Activated CD8-positive, alpha-beta T cell treated with anti-CD3 and anti-CD28 coated beads, Interleukin-2, amount 10 ng/mL, durations not matched to agents 7 days and 5 days (primary cell): ENCODE results near the gene PTPRE. TPM values are rescaled to one million over a fixed set of nuclear protein-coding genes. Genes with fewer than 3 reads are reported as not detected.

Experiments used
- ATAC-seq: fragments of 150-1000 bp; cut with Tn5 transposase; one replicate; pipeline ENCODE4 v1.10.0; 2021; ENCODE audit warnings: moderate library complexity
- CTCF ChIA-PET: fragments of 350-600 bp; sonication (Branson Sonifier 250); formaldehyde crosslinking; loops from one replicate; lab custom pipeline; 2021; ENCODE audit warnings: antibody characterized with exemption; lab: Charles Lee
- POLR2A ChIA-PET: fragments of 350-600 bp; sonication (Branson Sonifier 250); formaldehyde crosslinking; loops from one replicate; lab custom pipeline; 2021; ENCODE audit warnings: antibody characterized with exemption; lab: Charles Lee
- DNase-seq: peaks from one replicate; pipeline ENCODE4 v3.0.0-alpha.2; 2020
- H3K27ac Mint-ChIP-seq: one replicate; pipeline ENCODE4 v1.8.0; 2021; ENCODE audit warnings: mild to moderate bottlenecking, mixed read lengths
- H3K27me3 Mint-ChIP-seq: one replicate; pipeline ENCODE4 v1.8.0; 2021; ENCODE audit warnings: low read depth, mixed read lengths
- H3K36me3 Mint-ChIP-seq: one replicate; pipeline ENCODE4 v1.8.0; 2021; ENCODE audit warnings: low read depth, mixed read lengths
- H3K4me1 Mint-ChIP-seq: one replicate; pipeline ENCODE4 v1.8.0; 2021; ENCODE audit warnings: low read depth, mixed read lengths
- H3K4me3 Mint-ChIP-seq: one replicate; pipeline ENCODE4 v1.8.0; 2021; ENCODE audit warnings: mild to moderate bottlenecking, mixed read lengths
- H3K9me3 Mint-ChIP-seq: one replicate; pipeline ENCODE4 v1.8.0; 2022; ENCODE audit warnings: mixed read lengths; ENCODE audit not compliant: insufficient read depth
- total RNA-seq, 2 experiments: library from RNA; stranded (reverse); gene quantifications; one replicate each; pipeline ENCODE4 v1.2.3, GENCODE V29; 2021

Gene PTPRE
- total RNA-seq, 2 experiments from 2014 or later, result 21.4 to 24.5 TPM

GRCh38 chr10:127949831-127950230 lies 42.9 kb downstream of the PTPRE start:
- Mint-ChIP-seq H3K27ac (no peak overlapping the region), H3K36me3 (no peaks in the 10 kb centered on the region), H3K27me3 (no peaks in the 10 kb centered on the region), H3K4me1 (no peaks in the 10 kb centered on the region), H3K9me3 (no peaks in the 10 kb centered on the region), H3K4me3 (no peak overlapping the region)
- ATAC-seq (no peak), DNase-seq (no peak)
- POLR2A ChIA-PET, result no interaction called here
- CTCF ChIA-PET, result interaction anchor here (1.5 kb wide), 1 partner anchor 62 kb away, joined by 3 read pairs; no protein-coding TSS in a partner anchor

DNA sequence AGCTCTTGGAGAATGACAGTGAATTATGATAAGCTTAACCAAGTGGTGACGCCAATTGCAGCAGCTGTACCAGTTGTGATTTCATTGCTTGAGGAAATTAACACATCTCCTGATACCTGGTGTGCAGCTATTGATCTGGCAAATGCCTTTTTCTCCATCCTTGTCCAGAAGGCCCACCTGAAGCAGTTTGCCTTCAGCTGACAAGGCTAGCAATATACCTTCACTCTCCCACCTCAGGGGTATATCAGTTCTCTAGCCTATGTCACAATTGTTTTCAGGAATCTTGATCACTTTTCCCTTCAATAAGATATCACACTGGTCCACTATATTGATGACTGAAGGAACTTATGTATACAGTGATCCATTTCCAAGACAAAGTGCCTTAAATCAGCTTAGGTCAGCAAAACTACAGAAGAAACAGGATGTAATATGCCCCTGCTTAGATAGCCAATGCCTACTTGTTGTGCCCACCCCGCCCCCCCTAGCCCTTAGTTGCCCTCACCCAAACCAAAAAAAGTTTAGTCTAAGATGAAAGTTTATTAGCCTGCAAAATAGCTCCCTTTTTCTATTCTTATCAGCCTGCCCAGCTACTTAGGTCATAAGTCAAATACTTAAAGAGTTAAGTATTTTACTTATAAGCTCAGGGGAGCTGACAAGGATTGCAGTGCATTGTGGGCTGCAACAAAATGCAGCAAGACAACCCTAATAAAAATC lies 45.1 kb downstream of the PTPRE start:
- Mint-ChIP-seq H3K9me3 (no peaks in the 10 kb centered on the region), H3K27me3 (peaks cover 8% of the 10 kb centered on the region), H3K4me1 (no peaks in the 10 kb centered on the region), H3K27ac (no peak overlapping the region), H3K4me3 (no peak overlapping the region), H3K36me3 (no peaks in the 10 kb centered on the region)
- DNase-seq (no peak), ATAC-seq (no peak)
- POLR2A ChIA-PET, result interaction anchor here (1.1 kb wide), 1 partner anchor 11 kb away, joined by 3 read pairs; no protein-coding TSS in a partner anchor
- CTCF ChIA-PET, result no interaction called here

- Mint-ChIP-seq H3K27me3 (peaks cover 13% of the 10 kb centered on the region), H3K9me3 (no peaks in the 10 kb centered on the region), H3K4me3 (no peak overlapping the region), H3K4me1 (no peaks in the 10 kb centered on the region), H3K36me3 (no peaks in the 10 kb centered on the region), H3K27ac (no peak overlapping the region)
- DNase-seq (no peak), ATAC-seq (no peak)
- ChIA-PET CTCF (no interaction called here), POLR2A (interaction anchor here (1.1 kb wide), 1 partner anchor 12 kb away, joined by 3 read pairs; no protein-coding TSS in a partner anchor)
Measured at GRCh38 chr10:127952575-127952869, 45.6 kb downstream of the PTPRE start.

DNA sequence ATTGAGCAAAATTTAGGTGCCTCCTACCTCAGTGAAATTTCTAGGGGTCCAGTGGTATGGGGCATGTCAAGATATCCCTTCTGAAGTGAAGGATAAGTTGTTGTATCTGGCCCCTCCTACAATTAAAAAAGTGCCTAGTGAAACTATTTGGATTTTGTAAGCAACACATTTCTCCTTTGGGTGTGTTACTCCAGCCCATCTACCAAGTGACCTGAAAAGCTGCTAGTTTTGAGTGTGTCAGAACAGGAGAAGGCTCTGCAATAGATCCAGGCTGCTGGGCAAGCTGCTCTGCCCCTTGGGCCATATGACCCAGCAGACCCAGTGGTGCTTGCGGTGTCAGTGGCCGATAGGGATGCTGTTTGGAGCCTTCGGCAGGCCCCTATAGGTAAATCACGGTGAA lies 46.0 kb downstream of the PTPRE start:
- POLR2A ChIA-PET, result no interaction called here
- Mint-ChIP-seq H3K27me3 (peaks cover 14% of the 10 kb centered on the region), H3K36me3 (no peaks in the 10 kb centered on the region), H3K4me1 (no peaks in the 10 kb centered on the region), H3K27ac (no peak overlapping the region), H3K9me3 (no peaks in the 10 kb centered on the region), H3K4me3 (no peak overlapping the region)
- DNase-seq (no peak), ATAC-seq (no peak)
- CTCF ChIA-PET, result no interaction called here

DNA sequence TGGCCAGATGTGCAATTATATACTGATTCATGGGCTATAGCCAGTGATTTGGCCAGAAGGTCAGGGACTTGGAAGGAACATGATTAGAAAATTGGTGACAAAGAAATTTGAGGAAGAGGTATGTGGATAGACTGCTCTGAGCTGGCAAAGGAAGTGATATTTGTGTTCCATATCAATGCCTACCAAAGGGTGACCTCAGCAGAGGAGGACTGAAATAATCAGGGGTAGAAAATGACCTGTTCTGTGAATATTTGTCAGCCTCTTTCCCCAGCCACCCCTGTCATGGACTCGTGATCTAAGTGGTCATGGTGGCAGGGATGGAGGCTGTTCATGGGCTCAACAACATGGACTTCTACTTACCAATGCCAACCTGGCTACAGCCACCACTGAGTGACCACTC lies 47.0 kb downstream of the PTPRE start:
- H3K4me3 Mint-ChIP-seq, result no peak overlapping the region

DNA sequence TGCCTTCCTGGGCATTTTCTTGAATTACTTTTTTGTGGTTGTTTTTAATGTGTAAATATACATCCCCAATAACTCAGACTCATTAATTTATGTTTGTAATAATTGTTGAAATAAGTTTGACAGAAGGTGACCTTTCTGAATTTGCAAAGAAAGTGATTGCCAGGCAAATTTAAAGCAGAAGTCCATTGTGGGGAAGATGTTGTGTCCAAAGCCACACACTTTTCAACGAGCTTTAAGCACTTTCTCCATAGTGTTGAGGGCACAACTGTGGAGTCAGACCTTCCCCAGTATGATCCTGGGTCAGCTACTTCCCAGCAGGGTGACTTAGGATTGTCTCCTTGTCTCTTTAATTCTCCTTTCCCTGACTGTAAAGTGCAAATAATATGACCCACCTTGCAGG lies 52.5 kb downstream of the PTPRE start:
- Mint-ChIP-seq H3K36me3 (no peaks in the 10 kb centered on the region), H3K27ac (no peak overlapping the region), H3K27me3 (peaks cover 19% of the 10 kb centered on the region), H3K4me1 (no peaks in the 10 kb centered on the region), H3K9me3 (no peaks in the 10 kb centered on the region), H3K4me3 (no peak overlapping the region)
- DNase-seq (no peak), ATAC-seq (no peak)
- ChIA-PET POLR2A (no interaction called here), CTCF (no interaction called here)

More for the DNA sequence above, 47.0 kb downstream of the PTPRE start:
- H3K4me1 Mint-ChIP-seq, result no peaks in the 10 kb centered on the region
- ChIA-PET POLR2A (no interaction called here), CTCF (no interaction called here)
- H3K36me3 Mint-ChIP-seq, result no peaks in the 10 kb centered on the region
- H3K27me3 Mint-ChIP-seq, result peaks cover 17% of the 10 kb centered on the region
- H3K9me3 Mint-ChIP-seq, result no peaks in the 10 kb centered on the region
- H3K27ac Mint-ChIP-seq, result no peak overlapping the region
- ATAC-seq, result no peak
- no peak for DNase-seq

- POLR2A ChIA-PET, result no interaction called here
- no peaks in the 10 kb centered on the region for H3K9me3 Mint-ChIP-seq
- no peak for DNase-seq
- H3K27me3 Mint-ChIP-seq, result peaks cover 19% of the 10 kb centered on the region
- H3K4me1 Mint-ChIP-seq, result no peaks in the 10 kb centered on the region
- CTCF ChIA-PET, result no interaction called here
- no peaks in the 10 kb centered on the region for H3K36me3 Mint-ChIP-seq
- H3K4me3 Mint-ChIP-seq, result no peak overlapping the region
- no peak overlapping the region for H3K27ac Mint-ChIP-seq
- no peak for ATAC-seq
Measured at GRCh38 chr10:127961071-127961470, 54.2 kb downstream of the PTPRE start.

DNA sequence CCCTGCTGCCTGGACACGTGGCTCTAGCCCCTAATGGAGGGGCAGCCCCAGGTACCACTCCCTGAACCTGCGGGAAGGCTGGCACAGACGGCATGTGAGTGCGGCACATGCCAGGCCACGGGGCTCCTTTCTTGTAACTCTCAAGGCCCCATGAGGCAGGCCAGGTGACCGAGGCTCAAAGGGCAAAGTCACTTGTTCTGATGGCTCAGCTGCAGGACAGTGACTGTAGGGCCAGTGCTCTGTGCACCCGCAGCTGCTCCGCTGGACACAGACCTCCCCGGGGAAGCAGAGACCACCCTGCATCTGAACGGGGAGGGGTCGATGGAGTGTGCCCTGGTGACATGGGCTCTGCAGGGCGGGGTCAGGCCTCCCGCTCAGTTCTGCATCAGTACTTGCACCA lies 55.3 kb downstream of the PTPRE start:
- DNase-seq, result no peak

GRCh38 chr10:127963136-127963535 lies 56.2 kb downstream of the PTPRE start:
- ChIA-PET CTCF (no interaction called here), POLR2A (no interaction called here)
- Mint-ChIP-seq H3K4me1 (no peaks in the 10 kb centered on the region), H3K27ac (no peak overlapping the region), H3K9me3 (no peaks in the 10 kb centered on the region), H3K27me3 (peaks cover 3% of the 10 kb centered on the region), H3K36me3 (no peaks in the 10 kb centered on the region), H3K4me3 (no peak overlapping the region)
- DNase-seq (no peak), ATAC-seq (no peak)

More for the DNA sequence above, 55.3 kb downstream of the PTPRE start:
- ATAC-seq, result no peak
- no peaks in the 10 kb centered on the region for H3K4me1 Mint-ChIP-seq
- H3K9me3 Mint-ChIP-seq, result no peaks in the 10 kb centered on the region
- no peaks in the 10 kb centered on the region for H3K36me3 Mint-ChIP-seq
- no peak overlapping the region for H3K27ac Mint-ChIP-seq
- peaks cover 8% of the 10 kb centered on the region for H3K27me3 Mint-ChIP-seq
- POLR2A ChIA-PET, result no interaction called here
- H3K4me3 Mint-ChIP-seq, result no peak overlapping the region
- CTCF ChIA-PET, result no interaction called here

GRCh38 chr10:127964621-127965020 lies 57.7 kb downstream of the PTPRE start:
- DNase-seq, result no peak
- Mint-ChIP-seq H3K27me3 (no peaks in the 10 kb centered on the region), H3K4me1 (no peaks in the 10 kb centered on the region), H3K36me3 (no peaks in the 10 kb centered on the region), H3K9me3 (no peaks in the 10 kb centered on the region), H3K27ac (no peak overlapping the region), H3K4me3 (no peak overlapping the region)
- CTCF ChIA-PET, result no interaction called here
- POLR2A ChIA-PET, result no interaction called here
- ATAC-seq, result no peak

- H3K9me3 Mint-ChIP-seq, result no peaks in the 10 kb centered on the region
- ATAC-seq, result no peak
- H3K4me1 Mint-ChIP-seq, result no peaks in the 10 kb centered on the region
- no peak overlapping the region for H3K27ac Mint-ChIP-seq
- no peaks in the 10 kb centered on the region for H3K36me3 Mint-ChIP-seq
- POLR2A ChIA-PET, result no interaction called here
- H3K27me3 Mint-ChIP-seq, result no peaks in the 10 kb centered on the region
- CTCF ChIA-PET, result interaction anchor here (1.5 kb wide), 1 partner anchor 44 kb away, joined by 3 read pairs; no protein-coding TSS in a partner anchor
- no peak overlapping the region for H3K4me3 Mint-ChIP-seq
- no peak for DNase-seq
Measured at GRCh38 chr10:127966875-127967274, 60.0 kb downstream of the PTPRE start.

DNA sequence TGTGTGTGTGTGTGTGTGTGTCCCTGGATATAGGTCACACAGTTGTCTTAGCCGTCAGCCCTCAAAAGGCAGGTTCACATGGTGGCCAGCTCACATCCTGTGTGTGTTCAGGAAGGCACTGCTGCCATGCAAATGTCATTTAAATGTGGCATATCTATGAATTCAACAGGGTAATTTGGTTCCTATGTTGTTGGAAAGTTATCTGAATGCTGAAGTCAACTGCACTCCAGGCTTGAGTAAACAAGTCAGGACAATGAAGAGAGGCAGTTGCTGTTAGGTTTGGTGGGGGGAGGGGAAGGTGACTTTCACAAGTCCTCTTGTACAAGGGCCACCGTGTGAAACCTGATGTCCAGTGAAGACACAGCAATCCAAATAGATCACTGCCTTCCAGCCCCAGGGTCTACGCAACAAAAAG lies 61.1 kb downstream of the PTPRE start:
- Mint-ChIP-seq H3K9me3 (no peaks in the 10 kb centered on the region), H3K4me1 (no peaks in the 10 kb centered on the region), H3K4me3 (no peak overlapping the region), H3K36me3 (no peaks in the 10 kb centered on the region), H3K27ac (no peak overlapping the region), H3K27me3 (peaks cover 2% of the 10 kb centered on the region)
- DNase-seq, result no peak
- ATAC-seq, result no peak
- ChIA-PET CTCF (interaction anchor here (1.5 kb wide), 1 partner anchor 43 kb away, joined by 3 read pairs; no protein-coding TSS in a partner anchor), POLR2A (no interaction called here)
